Measurements from ENCODE around the gene RHOF. TPM values are rescaled to one million over a fixed set of nuclear protein-coding genes. Genes with fewer than 3 reads are reported as not detected.

Gene RHOF
- total RNA-seq, 3 donors from 2014 or later: 5.8 to 13.1 (median 12.0) TPM

GRCh38 chr12:121738340-121738858 lies 55.1 kb downstream of the RHOF start:
- Histone ChIP-seq H3K36me3 (no peaks in the 10 kb centered on the region), H3K27me3 (no peaks in the 10 kb centered on the region), H3K4me3 (no peak overlapping the region), H3K27ac (no peak overlapping the region), H3K9me3 (no peaks in the 10 kb centered on the region), H3K4me1 (no peaks in the 10 kb centered on the region)
- intact Hi-C loops (cut with DNase I; ENCODE audit: low total_unique reads): no loop called here
- no peak for DNase-seq (ENCODE audit: low spot score in 2 of 2)
- TF ChIP-seq POLR2AphosphoS5 (IDR thresholded peaks at IDR 0.05): no peak
- no peak for TF ChIP-seq POLR2A (IDR thresholded peaks at IDR 0.05)
- TF ChIP-seq CTCF (IDR thresholded peaks at IDR 0.05): no peak

- H3K27me3 ChIP-seq: no peaks in the 10 kb centered on the region
- no peak for DNase-seq (ENCODE audit: low spot score in 2 of 2)
- H3K4me3 ChIP-seq: no peak overlapping the region
- H3K4me1 ChIP-seq: no peaks in the 10 kb centered on the region
- intact Hi-C loops (cut with DNase I; ENCODE audit: low total_unique reads): no loop called here
- TF ChIP-seq POLR2AphosphoS5 (IDR thresholded peaks at IDR 0.05) (no peak), POLR2A (IDR thresholded peaks at IDR 0.05) (no peak), CTCF (IDR thresholded peaks at IDR 0.05) (no peak)
- no peaks in the 10 kb centered on the region for H3K9me3 ChIP-seq
- H3K36me3 ChIP-seq: no peaks in the 10 kb centered on the region
- no peak overlapping the region for H3K27ac ChIP-seq
Observed at GRCh38 chr12:121733849-121734248, 59.6 kb downstream of the RHOF start.

GRCh38 chr12:121731473-121731872 lies 62.0 kb downstream of the RHOF start:
- no peaks in the 10 kb centered on the region for H3K9me3 ChIP-seq
- H3K4me3 ChIP-seq: no peak overlapping the region
- no peak overlapping the region for H3K27ac ChIP-seq
- no peaks in the 10 kb centered on the region for H3K4me1 ChIP-seq
- TF ChIP-seq POLR2AphosphoS5 (IDR thresholded peaks at IDR 0.05) (no peak), CTCF (IDR thresholded peaks at IDR 0.05) (no peak), POLR2A (IDR thresholded peaks at IDR 0.05) (no peak)
- no peak for DNase-seq (ENCODE audit: low spot score in 2 of 2)
- H3K36me3 ChIP-seq: no peaks in the 10 kb centered on the region
- H3K27me3 ChIP-seq: no peaks in the 10 kb centered on the region
- intact Hi-C loops (cut with DNase I; ENCODE audit: low total_unique reads): no loop called here

GRCh38 chr12:121729021-121729420 lies 64.5 kb downstream of the RHOF start:
- no peak overlapping the region for H3K27ac ChIP-seq
- no peak for DNase-seq (ENCODE audit: low spot score in 2 of 2)
- no peak overlapping the region for H3K4me3 ChIP-seq
- intact Hi-C loops (cut with DNase I; ENCODE audit: low total_unique reads): no loop called here
- H3K9me3 ChIP-seq: no peaks in the 10 kb centered on the region
- no peak for TF ChIP-seq CTCF (IDR thresholded peaks at IDR 0.05)
- no peak for TF ChIP-seq POLR2A (IDR thresholded peaks at IDR 0.05)
- TF ChIP-seq POLR2AphosphoS5 (IDR thresholded peaks at IDR 0.05): no peak
- H3K36me3 ChIP-seq: no peaks in the 10 kb centered on the region
- no peaks in the 10 kb centered on the region for H3K27me3 ChIP-seq
- H3K4me1 ChIP-seq: no peaks in the 10 kb centered on the region

Other genes with a start within 250 kb of the RHOF start
- gene KDM2B, start 212.7 kb downstream of the RHOF start, total RNA-seq: 10 to 100 TPM; 12.3 to 26.8 (median 16.7) TPM
- gene ORAI1, start 167.2 kb downstream of the RHOF start, total RNA-seq: 10 to 100 TPM in 1 of 3 donors, 1 to 10 TPM in 2; 6.0 to 12.5 (median 6.7) TPM
- 1 to 10 TPM in 1 of 3 donors, under 1 TPM in 1, not detected in 1; 0.29 to 2.0 TPM for gene MORN3, start 124.0 kb downstream of the RHOF start, total RNA-seq
- 1 to 10 TPM; 5.4 to 8.2 (median 6.1) TPM for gene TMEM120B, start 80.9 kb downstream of the RHOF start, total RNA-seq
- 1 to 10 TPM; 4.2 to 7.9 (median 6.1) TPM for gene SETD1B, start 10.3 kb upstream of the RHOF start, total RNA-seq
- gene HPD, start 65.2 kb upstream of the RHOF start, total RNA-seq: 1 to 10 TPM in 1 of 3 donors, under 1 TPM in 1, not detected in 1; 0.64 to 1.6 TPM
- gene PSMD9, start 95.1 kb upstream of the RHOF start, total RNA-seq: 10 to 100 TPM; 34.7 to 65.3 (median 37.9) TPM
- 1 to 10 TPM; 4.8 to 8.2 (median 6.7) TPM for gene CFAP251, start 124.9 kb upstream of the RHOF start, total RNA-seq
- gene BCL7A, start 228.2 kb upstream of the RHOF start, total RNA-seq: 10 to 100 TPM in 1 of 3 donors, 1 to 10 TPM in 2; 6.2 to 13.5 (median 8.8) TPM

All from breast epithelium (tissue), 4 donors.